ENCODE data around the gene UQCRH. TPM values are rescaled to one million over a fixed set of nuclear protein-coding genes. Genes with fewer than 3 reads are reported as not detected.

Gene UQCRH
- total RNA-seq, 1 donor from 2014 or later: 762 TPM

DNA sequence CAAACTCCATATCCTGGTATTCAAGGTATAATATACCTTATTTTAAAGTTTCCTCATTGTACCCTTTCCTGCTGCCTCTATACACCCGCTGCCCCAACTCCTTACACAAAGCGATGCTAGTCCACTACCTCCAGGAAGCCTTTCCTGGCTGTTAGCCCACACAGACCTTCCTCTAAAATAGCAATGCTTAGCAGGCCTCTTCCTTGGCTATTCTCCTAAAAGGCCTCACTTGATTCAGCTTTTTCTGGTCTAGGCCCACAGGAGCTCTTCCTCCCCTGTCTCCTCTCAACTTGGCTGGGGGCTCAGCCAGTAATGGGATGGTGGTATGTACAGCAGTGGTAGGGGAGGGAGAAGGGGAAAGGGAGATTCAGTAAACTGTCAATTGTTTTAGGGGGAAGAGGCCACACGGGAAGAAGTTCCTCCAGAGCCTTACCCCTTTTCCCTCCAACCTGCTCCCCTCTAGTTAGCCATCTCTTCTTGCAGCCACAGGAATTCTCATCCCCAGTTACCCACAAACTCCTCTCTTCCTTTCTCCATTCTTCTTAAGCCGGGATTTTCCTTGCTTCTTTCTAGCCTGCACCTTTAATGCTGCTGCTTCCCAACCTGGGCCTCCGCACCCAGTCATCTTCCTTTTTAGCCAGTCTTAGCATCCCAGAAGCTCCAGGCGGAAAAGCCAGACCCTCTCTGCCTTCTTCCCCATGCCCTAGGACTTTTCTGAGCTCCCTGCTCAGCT, 2.7 kb upstream of the UQCRH start:
- TF ChIP-seq, protein P1, sequence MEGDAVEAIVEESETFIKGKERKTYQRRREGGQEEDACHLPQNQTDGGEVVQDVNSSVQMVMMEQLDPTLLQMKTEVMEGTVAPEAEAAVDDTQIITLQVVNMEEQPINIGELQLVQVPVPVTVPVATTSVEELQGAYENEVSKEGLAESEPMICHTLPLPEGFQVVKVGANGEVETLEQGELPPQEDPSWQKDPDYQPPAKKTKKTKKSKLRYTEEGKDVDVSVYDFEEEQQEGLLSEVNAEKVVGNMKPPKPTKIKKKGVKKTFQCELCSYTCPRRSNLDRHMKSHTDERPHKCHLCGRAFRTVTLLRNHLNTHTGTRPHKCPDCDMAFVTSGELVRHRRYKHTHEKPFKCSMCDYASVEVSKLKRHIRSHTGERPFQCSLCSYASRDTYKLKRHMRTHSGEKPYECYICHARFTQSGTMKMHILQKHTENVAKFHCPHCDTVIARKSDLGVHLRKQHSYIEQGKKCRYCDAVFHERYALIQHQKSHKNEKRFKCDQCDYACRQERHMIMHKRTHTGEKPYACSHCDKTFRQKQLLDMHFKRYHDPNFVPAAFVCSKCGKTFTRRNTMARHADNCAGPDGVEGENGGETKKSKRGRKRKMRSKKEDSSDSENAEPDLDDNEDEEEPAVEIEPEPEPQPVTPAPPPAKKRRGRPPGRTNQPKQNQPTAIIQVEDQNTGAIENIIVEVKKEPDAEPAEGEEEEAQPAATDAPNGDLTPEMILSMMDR (IDR thresholded peaks at IDR 0.05; ENCODE audit: insufficient read depth, low read length, severe bottlenecking): no peak
- Histone ChIP-seq H3K36me3 (ENCODE audit: control insufficient read depth, insufficient read depth, low read length) (peaks cover 8% of the 10 kb centered on the region), H3K27me3 (ENCODE audit: control insufficient read depth, insufficient read depth, low read length) (no peaks in the 10 kb centered on the region), H3K4me3 (ENCODE audit: low read depth, low read length) (peak overlapping the region; percentile 86)
- FAIRE-seq (no peak), DNase-seq (ENCODE audit: low read depth) (no peak)

DNA sequence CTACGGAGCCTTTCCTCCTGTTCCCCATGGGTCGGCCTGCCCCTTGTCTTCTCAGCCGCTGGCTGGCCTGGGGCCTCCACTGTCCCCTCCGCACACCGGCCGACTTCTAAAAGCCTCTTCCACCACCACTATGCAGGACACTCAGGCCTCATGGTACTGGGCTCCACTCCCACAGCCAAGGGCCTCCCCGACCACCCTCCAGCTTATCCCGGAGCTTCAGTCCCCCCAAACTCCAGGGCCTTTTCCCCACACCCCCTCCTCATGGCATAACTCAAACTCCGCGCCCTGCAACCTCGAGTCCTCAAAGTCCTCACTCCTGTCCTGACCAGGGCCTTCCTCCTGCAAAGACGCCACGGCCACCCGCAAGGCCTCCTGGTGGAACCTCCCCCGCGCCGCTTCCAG, 2.1 kb upstream of the UQCRH start:
- DNase-seq (ENCODE audit: low read depth) (no peak), FAIRE-seq (no peak)
- TF ChIP-seq, protein P1 (IDR thresholded peaks at IDR 0.05; ENCODE audit: insufficient read depth, low read length, severe bottlenecking): no peak
- Histone ChIP-seq H3K4me3 (ENCODE audit: low read depth, low read length) (peak overlapping the region; percentile 86), H3K27me3 (ENCODE audit: control insufficient read depth, insufficient read depth, low read length) (no peaks in the 10 kb centered on the region), H3K36me3 (ENCODE audit: control insufficient read depth, insufficient read depth, low read length) (peaks cover 8% of the 10 kb centered on the region)

DNA sequence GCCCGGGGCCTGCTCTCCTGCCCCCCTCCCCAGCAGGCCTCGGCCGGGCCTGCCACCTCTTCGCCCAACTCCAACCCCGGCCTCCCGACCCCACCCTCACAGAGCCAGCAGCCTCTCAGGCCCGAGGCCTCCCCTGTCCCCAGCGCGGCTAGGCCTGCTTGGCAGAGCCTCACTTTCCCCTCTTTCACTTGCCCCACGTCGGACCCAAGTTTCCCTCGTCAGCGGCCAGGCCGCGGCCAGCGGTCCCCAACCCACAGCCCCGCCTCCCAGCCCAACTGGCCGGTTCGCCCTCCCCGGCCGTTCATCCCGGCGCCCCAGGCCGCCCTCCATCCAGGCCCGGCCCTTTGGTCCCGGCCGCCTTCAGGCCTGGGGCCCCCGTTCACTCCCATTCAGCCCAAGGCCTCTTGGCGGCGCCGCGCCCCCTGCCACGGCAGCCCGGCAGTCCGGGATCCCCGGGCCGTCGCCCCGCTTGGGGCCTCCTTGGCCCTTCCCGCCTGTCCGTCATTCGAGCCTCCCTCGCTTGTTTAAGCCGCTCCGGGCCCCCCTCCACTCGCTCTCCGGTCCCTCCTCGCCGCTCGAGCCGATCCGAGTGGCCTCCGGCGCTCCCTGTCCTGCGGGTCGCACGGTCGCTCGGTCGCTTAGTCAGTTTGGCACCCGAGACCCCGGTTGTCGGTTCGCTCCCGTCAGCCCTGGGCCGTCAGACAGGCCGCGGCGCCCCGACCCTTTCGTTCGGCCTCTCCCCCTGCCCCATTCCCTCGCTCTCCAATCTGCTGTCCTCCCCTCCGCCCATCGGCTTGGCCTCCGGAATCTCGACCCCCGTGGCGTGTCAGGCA, 1.5 kb upstream of the UQCRH start:
- TF ChIP-seq, protein P1 (IDR thresholded peaks at IDR 0.05; ENCODE audit: insufficient read depth, low read length, severe bottlenecking): peak; percentile 30
- peak overlapping the region; percentile 86 for H3K4me3 ChIP-seq (ENCODE audit: low read depth, low read length)
- no peaks in the 10 kb centered on the region for H3K27me3 ChIP-seq (ENCODE audit: control insufficient read depth, insufficient read depth, low read length)
- DNase-seq (ENCODE audit: low read depth) (no peak), FAIRE-seq (no peak)
- peaks cover 5% of the 10 kb centered on the region for H3K36me3 ChIP-seq (ENCODE audit: control insufficient read depth, insufficient read depth, low read length)

DNA sequence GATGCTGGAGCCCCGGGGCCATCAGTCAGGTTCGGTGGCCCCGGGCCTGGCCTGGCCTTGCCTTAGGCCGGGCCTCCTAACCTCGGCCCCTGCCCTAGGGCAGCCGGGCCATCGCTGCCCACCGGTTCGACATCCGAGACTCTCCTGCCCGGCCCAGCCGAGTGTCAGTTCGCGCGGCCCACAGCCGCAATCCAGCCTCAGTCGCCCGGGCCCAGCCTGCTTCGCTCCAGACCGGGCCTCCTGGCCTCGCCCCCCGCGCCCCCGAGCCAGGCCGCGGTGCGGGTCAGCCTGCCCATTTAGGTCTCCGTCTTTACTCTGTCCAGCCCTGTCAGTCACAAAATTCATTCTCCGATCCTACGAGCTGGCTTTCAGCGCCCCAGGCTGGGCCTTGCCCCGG, 859 bp upstream of the UQCRH start:
- DNase-seq (ENCODE audit: low read depth) (no peak), FAIRE-seq (no peak)
- Histone ChIP-seq H3K4me3 (ENCODE audit: low read depth, low read length) (peak overlapping the region; percentile 86), H3K36me3 (ENCODE audit: control insufficient read depth, insufficient read depth, low read length) (peaks cover under 1% of the 10 kb centered on the region), H3K27me3 (ENCODE audit: control insufficient read depth, insufficient read depth, low read length) (no peaks in the 10 kb centered on the region)
- TF ChIP-seq, protein P1 (IDR thresholded peaks at IDR 0.05; ENCODE audit: insufficient read depth, low read length, severe bottlenecking): no peak

DNA sequence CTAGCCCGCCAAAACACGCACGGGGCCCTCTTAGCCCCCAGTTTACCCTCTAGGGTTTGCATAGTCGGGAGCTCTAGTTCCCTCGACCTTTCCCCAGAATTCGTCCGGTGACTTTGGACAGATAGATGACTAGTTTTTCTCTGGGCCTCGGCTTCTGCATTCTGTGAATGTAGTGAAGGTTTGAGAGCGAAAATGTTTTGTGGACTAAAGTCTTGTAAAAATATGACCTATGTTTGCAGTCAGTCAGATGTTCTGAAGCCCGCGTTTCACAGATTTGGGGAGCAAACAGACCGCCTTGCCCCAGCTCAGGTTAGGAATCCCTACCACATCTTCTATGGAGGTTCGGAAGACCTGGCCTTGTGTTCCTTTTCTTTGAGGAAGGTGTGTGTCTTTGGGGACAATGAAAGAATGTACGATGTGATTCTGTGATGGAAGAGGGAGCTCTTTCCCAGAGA, 401 bp downstream of the UQCRH start:
- FAIRE-seq: no peak
- Histone ChIP-seq H3K27me3 (ENCODE audit: control insufficient read depth, insufficient read depth, low read length) (no peaks in the 10 kb centered on the region), H3K4me3 (ENCODE audit: low read depth, low read length) (peak overlapping the region; percentile 86), H3K36me3 (ENCODE audit: control insufficient read depth, insufficient read depth, low read length) (no peaks in the 10 kb centered on the region)
- no peak for DNase-seq (ENCODE audit: low read depth)
- TF ChIP-seq, protein P1 (IDR thresholded peaks at IDR 0.05; ENCODE audit: insufficient read depth, low read length, severe bottlenecking): no peak
